Heart right ventricle (tissue), 16 donors: Measurements from ENCODE around the gene CCDC91. TPM values are rescaled to one million over a fixed set of nuclear protein-coding genes. Genes with fewer than 3 reads are reported as not detected.

Source experiments
- ATAC-seq, 8 donors: fragments of 200-7000 bp; cut with Tn5 transposase; one replicate each; pipeline ENCODE4 v1.9.1; 2020; ENCODE audit warnings: mild to moderate bottlenecking in 8 of 8, moderate library complexity in 8 of 8, moderate number of reproducible peaks in 1 of 8
- DNase-seq, 2 donors: peaks; one replicate each; pipeline ENCODE4 v3.0.0-alpha.2; 2020
- H3K27ac ChIP-seq, 10 donors: fragments of 200-600 bp; sonication (generic) in 2 of 10; one replicate each; pipeline versions ENCODE4 v1.5.0 to v1.8.0; 2020 to 2022; ENCODE audit warnings: mild to moderate bottlenecking in 3 of 10
- H3K27me3 ChIP-seq, 7 donors: fragments of 200-600 bp; one replicate each; pipeline ENCODE4 v1.8.0; 2021 to 2022; ENCODE audit warnings: mild to moderate bottlenecking in 2 of 7
- H3K36me3 ChIP-seq, 9 donors: fragments of 200-600 bp; sonication (generic) in 1 of 9; one replicate each; pipeline versions ENCODE4 v1.5.0 to v1.8.0; 2020 to 2022; ENCODE audit warnings: mild to moderate bottlenecking in 2 of 9
- H3K4me1 ChIP-seq, 9 donors: fragments of 200-600 bp; sonication (generic) in 1 of 9; one replicate each; pipeline versions ENCODE4 v1.5.0 to v1.8.0; 2020 to 2022; ENCODE audit warnings: mild to moderate bottlenecking in 4 of 9
- H3K4me3 ChIP-seq, 10 donors: fragments of 200-600 bp; sonication (generic) in 2 of 10; one replicate each; pipeline versions ENCODE4 v1.5.0 to v1.8.0; 2020 to 2022; ENCODE audit warnings: mild to moderate bottlenecking in 7 of 10, moderate library complexity in 2 of 10
- H3K9me3 ChIP-seq, 11 donors: fragments of 200-600 bp in 10 of 11; sonication (generic) in 2 of 11; one replicate each; pipeline versions ENCODE4 v1.5.0 to v1.8.0; 2013 to 2022; ENCODE audit warnings: mild to moderate bottlenecking in 2 of 11, control low read depth in 1 of 11, moderate library complexity in 1 of 11
- CTCF ChIP-seq, 9 donors: fragments of 200-600 bp; sonication (generic) in 2 of 9; IDR thresholded peaks; one replicate each; pipeline versions ENCODE4 v1.5.0 to v1.8.0; 2021 to 2022; ENCODE audit warnings: antibody characterized with exemption in 9 of 9, mild to moderate bottlenecking in 5 of 9, moderate library complexity in 1 of 9
- WGBS, 2 donors: extraction: QIAGEN DNeasy Blood & Tissue Kit; methylation state at CpG; one replicate each; pipeline ENCODE4 v1.1.7; 2013; ENCODE audit warnings: inconsistent platforms in 1 of 2; 5-methylcytosine and 5-hydroxymethylcytosine counted together
- intact Hi-C, 10 donors: fragments of 100-400 bp; cut with DNase I; formaldehyde crosslinking; loops; one replicate each; pipeline versions ENCODE4 v1.11.1 to v1.14.2; 2022
- polyA plus RNA-seq, 2 donors: library from polyadenylated mRNA; stranded (reverse); fragments of 200-250 nt; gene quantifications; one replicate each; pipeline ENCODE4 v1.2.3, GENCODE V29; 2013
- total RNA-seq, 10 donors: library from RNA; stranded (reverse); fragmentation: NEBNext Ultra II Directional in 3 of 10; extraction: Animal tissue kit (Norgen Biotek cat#: 25700) in 3 of 10; gene quantifications; one replicate each; pipeline versions ENCODE4 v1.2.1 to v1.2.4, GENCODE V29; 2021 to 2023
- donor health status: Arrhythmogenic right ventricular cardiomyopathy.
- donor health status: ischemic (EF 13 %, LVEDD 7.1; RV severe dilation, severe dysfunction).
- donor health status: healthy with polysubstance abuse.
- donor health status: DM: no; HTN: yes; CAD: no.
- donor health status: DM: no; HTN: no; CAD: no.
- donor health status: ischemic (EF 25% LVEDD 6.9; RV normal size, moderate dysfunction).
- donor health status: ischemic (EF 25% LVEDD 5.7; RV mildly dilated, moderate dysfunction).
- donor health status: healthy.
- donor health status: DM: yes; HTN: yes; CAD: no.
- donor health status: Ischemic cardiomyopathy.
- donor health status: ischemic (EF 35%, LVEDD 5.7; RV mildly dilated, moderate dysfunction).
- donor health status: nonischemic (EF 11% LVEDD 7.7; RV severe dilation, severe dysfunction).
- donor health status: DM: yes; HTN: yes; CAD: no.
- donor health status: PGD.
- donor health status: ischemic (EF 29% LVEDD 5.4; RV normal size, mild dysfunction).
- donor health status: nonischemic (EF 23%, LVEDD 6.1; RV moderate dilation, normal function).

CCDC91 gene
- total and polyA plus RNA-seq, 12 donors, result 20.5 to 66.4 (median 54.5) TPM

- no peak for ATAC-seq
- WGBS, 2 donors, result 96 to 100% methylated on average over 1 of the region's 1 CpG
These were observed 289.4 kb downstream of the CCDC91 start for GRCh38 chr12:28479683-28480082.

GRCh38 chr12:28484156-28484555 is 293.9 kb downstream of the CCDC91 start:
- no peak for TF ChIP-seq CTCF (IDR thresholded peaks at IDR 0.05)
- Histone ChIP-seq H3K27ac (no peak overlapping the region), H3K9me3 (peaks cover 0 to 1% (median 0%) of the 10 kb centered on the region in 11 donors), H3K36me3 (peaks cover 0 to 24% (median 0%) of the 10 kb centered on the region in 9 donors), H3K4me1 (no peaks in the 10 kb centered on the region), H3K4me3 (no peak overlapping the region), H3K27me3 (no peaks in the 10 kb centered on the region)
- no peak for ATAC-seq
- WGBS, 2 donors, result 94 to 98% methylated on average over 1 of the region's 1 CpG
- DNase-seq, result no peak
- intact Hi-C loops, result no loop called here

More at GRCh38 chr12:28479683-28480082, 289.4 kb downstream of the CCDC91 start:
- H3K4me3 ChIP-seq, result no peak overlapping the region
- peaks cover 0 to 7% (median 0%) of the 10 kb centered on the region in 11 donors for H3K9me3 ChIP-seq
- no peak overlapping the region for H3K27ac ChIP-seq
- DNase-seq, result no peak
- H3K36me3 ChIP-seq, result peaks cover 0 to 16% (median 0%) of the 10 kb centered on the region in 9 donors
- H3K4me1 ChIP-seq, result peaks cover 0 to 8% (median 0%) of the 10 kb centered on the region in 9 donors
- H3K27me3 ChIP-seq, result no peaks in the 10 kb centered on the region
- intact Hi-C loops, result loop anchor here in 1 of 10 donors (10.0 kb wide), 1 partner anchor 95 kb away; no protein-coding TSS in a partner anchor
- no peak for TF ChIP-seq CTCF (IDR thresholded peaks at IDR 0.05)

- H3K27ac ChIP-seq, result no peak overlapping the region
- H3K36me3 ChIP-seq, result peaks cover 0 to 24% (median 0%) of the 10 kb centered on the region in 9 donors
- no peaks in the 10 kb centered on the region for H3K4me1 ChIP-seq
- no peak for TF ChIP-seq CTCF (IDR thresholded peaks at IDR 0.05)
- H3K4me3 ChIP-seq, result no peak overlapping the region
- H3K9me3 ChIP-seq, result no peaks in the 10 kb centered on the region
- ATAC-seq, result no peak
- no peaks in the 10 kb centered on the region for H3K27me3 ChIP-seq
- 86 to 95% methylated on average over 1 of the region's 1 CpG for WGBS, 2 donors
- intact Hi-C loops, result no loop called here
- DNase-seq, result no peak
These were observed 296.3 kb downstream of the CCDC91 start for GRCh38 chr12:28486521-28486920.

- H3K4me1 ChIP-seq, result no peaks in the 10 kb centered on the region
- peaks cover 0 to 15% (median 4%) of the 10 kb centered on the region in 9 donors for H3K36me3 ChIP-seq
- 75 to 79% methylated on average over 2 of the region's 2 CpGs for WGBS, 2 donors
- H3K27ac ChIP-seq, result no peak overlapping the region
- ATAC-seq, result peak in 2 of 8 donors; percentile 62 to 74
- TF ChIP-seq CTCF (IDR thresholded peaks at IDR 0.05), result no peak
- DNase-seq, result no peak
- H3K27me3 ChIP-seq, result no peaks in the 10 kb centered on the region
- H3K4me3 ChIP-seq, result no peak overlapping the region
- intact Hi-C loops, result no loop called here
- H3K9me3 ChIP-seq, result no peaks in the 10 kb centered on the region
These were observed 299.0 kb downstream of the CCDC91 start for GRCh38 chr12:28489246-28489645.
